Subcutaneous adipose tissue (tissue), 4 donors: ENCODE results near the gene PKD2L1. TPM values are rescaled to one million over a fixed set of nuclear protein-coding genes. Genes with fewer than 3 reads are reported as not detected.

ENCODE experiments used
- small RNA-seq: library from RNA; depleted of rRNA; stranded (forward); fragments of <200 nt; gene quantifications from one replicate; pipeline ENCODE3, GENCODE V24; 2016
- total RNA-seq, 4 donors: library from RNA; depleted of rRNA; stranded (reverse); fragments of >200 nt; gene quantifications; one replicate each; pipeline ENCODE4 v1.1.0, GENCODE V29; 2016
- TF ChIP-seq, protein P1 (sequence below): fragments of 450-650 bp; IDR thresholded peaks from one replicate; pipeline ENCODE4 v1.5.1; 2016; ENCODE audit warnings: low read depth, mild to moderate bottlenecking, control low read depth, antibody characterized with exemption, moderate library complexity

The PKD2L1 gene
- total RNA-seq, 4 donors from 2014 or later: 1.2 TPM; not detected in 3

DNA sequence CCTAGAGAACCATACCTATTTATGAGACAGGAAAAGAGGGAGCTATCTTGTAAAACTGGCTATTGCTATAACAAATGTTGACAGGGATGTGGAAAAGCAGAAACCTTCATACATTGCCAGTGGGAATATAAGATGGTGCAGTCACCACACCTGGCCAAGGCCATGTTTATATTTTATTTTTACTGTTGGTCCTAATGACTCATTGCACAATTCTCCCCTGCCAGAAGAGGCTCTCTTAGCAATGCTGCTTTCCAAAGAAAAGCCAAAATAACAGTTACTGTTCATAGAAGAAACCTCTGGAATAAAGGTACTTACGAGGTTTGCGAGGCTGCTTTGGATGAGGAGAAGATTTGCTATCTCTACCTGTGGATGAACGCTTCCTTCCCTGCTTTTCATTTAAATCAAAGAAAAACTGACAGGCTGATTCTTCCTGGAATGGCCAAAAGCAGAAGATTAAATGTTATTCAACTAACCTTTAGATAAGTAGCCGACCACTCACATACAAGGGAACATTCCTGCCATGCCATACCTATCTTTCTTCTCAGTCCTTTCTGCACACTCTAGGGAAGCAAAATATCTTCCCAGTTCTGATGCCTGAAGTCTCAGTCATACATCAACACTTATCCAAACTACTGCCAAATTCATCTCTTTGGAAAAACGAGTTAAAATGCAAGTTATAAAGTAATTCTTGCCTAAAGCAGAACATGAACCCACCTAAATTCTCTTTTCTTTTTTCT, 84.4 kb downstream of the PKD2L1 start:
- TF ChIP-seq, protein P1, sequence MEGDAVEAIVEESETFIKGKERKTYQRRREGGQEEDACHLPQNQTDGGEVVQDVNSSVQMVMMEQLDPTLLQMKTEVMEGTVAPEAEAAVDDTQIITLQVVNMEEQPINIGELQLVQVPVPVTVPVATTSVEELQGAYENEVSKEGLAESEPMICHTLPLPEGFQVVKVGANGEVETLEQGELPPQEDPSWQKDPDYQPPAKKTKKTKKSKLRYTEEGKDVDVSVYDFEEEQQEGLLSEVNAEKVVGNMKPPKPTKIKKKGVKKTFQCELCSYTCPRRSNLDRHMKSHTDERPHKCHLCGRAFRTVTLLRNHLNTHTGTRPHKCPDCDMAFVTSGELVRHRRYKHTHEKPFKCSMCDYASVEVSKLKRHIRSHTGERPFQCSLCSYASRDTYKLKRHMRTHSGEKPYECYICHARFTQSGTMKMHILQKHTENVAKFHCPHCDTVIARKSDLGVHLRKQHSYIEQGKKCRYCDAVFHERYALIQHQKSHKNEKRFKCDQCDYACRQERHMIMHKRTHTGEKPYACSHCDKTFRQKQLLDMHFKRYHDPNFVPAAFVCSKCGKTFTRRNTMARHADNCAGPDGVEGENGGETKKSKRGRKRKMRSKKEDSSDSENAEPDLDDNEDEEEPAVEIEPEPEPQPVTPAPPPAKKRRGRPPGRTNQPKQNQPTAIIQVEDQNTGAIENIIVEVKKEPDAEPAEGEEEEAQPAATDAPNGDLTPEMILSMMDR: no peak

DNA sequence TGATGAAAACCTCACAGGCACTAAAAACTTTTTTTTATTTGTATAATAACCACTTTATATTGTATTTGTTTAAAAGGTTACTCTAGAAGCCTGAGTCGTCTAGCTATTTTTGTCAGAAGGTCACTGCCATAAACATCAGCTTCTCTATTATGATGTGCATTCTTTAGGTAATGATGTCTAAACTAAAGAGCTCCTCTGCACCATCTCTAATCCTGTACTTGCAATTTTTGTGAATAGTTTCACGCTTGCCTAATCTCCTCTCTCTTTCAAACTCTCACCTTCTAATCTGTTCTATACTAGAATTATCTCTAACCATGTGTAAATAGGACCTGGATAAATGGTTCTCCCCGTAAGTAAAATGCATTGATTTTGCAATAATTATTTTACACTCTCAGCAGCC, 90.2 kb downstream of the PKD2L1 start:
- TF ChIP-seq, protein P1: no peak

GRCh38 chr10:100238429-100238828, 91.6 kb downstream of the PKD2L1 start:
- TF ChIP-seq, protein P1: no peak

Small RNAs within 50 kb of the gene (small RNA-seq; reads per million reads assigned to genes)
- gene RNU6-422P: not detected

Other genes with a start within 250 kb of the PKD2L1 start
- not detected for gene CPN1, start 248.4 kb downstream of the PKD2L1 start, total RNA-seq
- 10 to 100 TPM; 22.6 to 43.9 (median 24.0) TPM for gene ERLIN1, start 144.2 kb downstream of the PKD2L1 start, total RNA-seq
- 10 to 100 TPM; 22.0 to 36.5 (median 22.6) TPM for gene CHUK, start 100.6 kb downstream of the PKD2L1 start, total RNA-seq
- 10 to 100 TPM; 12.6 to 23.0 (median 17.0) TPM for gene CWF19L1, start 62.6 kb downstream of the PKD2L1 start, total RNA-seq
- 10 to 100 TPM; 11.3 to 52.9 (median 38.6) TPM for gene BLOC1S2, start 43.5 kb downstream of the PKD2L1 start, total RNA-seq
- gene SCD, start 17.0 kb upstream of the PKD2L1 start, total RNA-seq: 1,000 to 10,000 TPM in 2 of 4 donors, 100 to 1,000 TPM in 2; 226 to 2,147 (median 965) TPM
- gene WNT8B, start 132.8 kb upstream of the PKD2L1 start, total RNA-seq: not detected
- 10 to 100 TPM in 1 of 4 donors, 1 to 10 TPM in 3; 6.8 to 14.3 (median 9.4) TPM for gene SEC31B, start 189.6 kb upstream of the PKD2L1 start, total RNA-seq
- gene NDUFB8, start 199.6 kb upstream of the PKD2L1 start, total RNA-seq: 100 to 1,000 TPM in 3 of 4 donors, 10 to 100 TPM in 1; 84.9 to 176 (median 135) TPM
- gene HIF1AN, start 205.7 kb upstream of the PKD2L1 start, total RNA-seq: 10 to 100 TPM; 11.0 to 23.2 (median 18.1) TPM